KOPT-K1 (cell line): ENCODE results near the gene SLCO4A1.

Experiments
- H3K27ac ChIP-seq: fragments of 200-600 bp; sonication (generic); 2 replicates; pipeline ENCODE4 v1.5.1; 2016; ENCODE audit warnings: antibody characterized with exemption, mild to moderate bottlenecking, low read depth, low read length; ENCODE audit not compliant: poor library complexity, severe bottlenecking
- H3K36me3 ChIP-seq: fragments of 200-600 bp; sonication (generic); 2 replicates; pipeline ENCODE4 v1.5.1; 2017; ENCODE audit warnings: antibody characterized with exemption, mild to moderate bottlenecking, low read length, moderate library complexity; ENCODE audit not compliant: insufficient read depth
- H3K9me3 ChIP-seq: fragments of 200-600 bp; sonication (generic); 2 replicates; pipeline ENCODE4 v1.5.1; 2017; ENCODE audit warnings: antibody characterized with exemption, low read length, mild to moderate bottlenecking; ENCODE audit not compliant: insufficient read depth, poor library complexity, severe bottlenecking

Gene SLCO4A1

GRCh38 chr20:62656197-62656918 lies 14.1 kb downstream of the SLCO4A1 start:
- H3K27ac ChIP-seq = no peak overlapping the region
- H3K36me3 ChIP-seq = peaks cover 81% of the 10 kb centered on the region
- H3K9me3 ChIP-seq = no peaks in the 10 kb centered on the region

GRCh38 chr20:62656919-62657588 lies 14.8 kb downstream of the SLCO4A1 start:
- H3K9me3 ChIP-seq = no peaks in the 10 kb centered on the region
- no peak overlapping the region for H3K27ac ChIP-seq
- H3K36me3 ChIP-seq = peaks cover 83% of the 10 kb centered on the region

- H3K36me3 ChIP-seq = peaks cover 82% of the 10 kb centered on the region
- H3K27ac ChIP-seq = no peak overlapping the region
- no peaks in the 10 kb centered on the region for H3K9me3 ChIP-seq
These were observed 15.3 kb downstream of the SLCO4A1 start for GRCh38 chr20:62657589-62657942.

- no peaks in the 10 kb centered on the region for H3K9me3 ChIP-seq
- H3K27ac ChIP-seq = no peak overlapping the region
- peaks cover 81% of the 10 kb centered on the region for H3K36me3 ChIP-seq
These were observed 15.7 kb downstream of the SLCO4A1 start for GRCh38 chr20:62657956-62658355.

- Histone ChIP-seq H3K27ac (no peak overlapping the region), H3K9me3 (no peaks in the 10 kb centered on the region)
These were observed 16.4 kb downstream of the SLCO4A1 start for GRCh38 chr20:62658593-62659178.

GRCh38 chr20:62659488-62660239 lies 17.4 kb downstream of the SLCO4A1 start:
- H3K9me3 ChIP-seq = no peaks in the 10 kb centered on the region
- H3K36me3 ChIP-seq = peaks cover 84% of the 10 kb centered on the region
- H3K27ac ChIP-seq = no peak overlapping the region

More at GRCh38 chr20:62658593-62659178, 16.4 kb downstream of the SLCO4A1 start:
- peaks cover 81% of the 10 kb centered on the region for H3K36me3 ChIP-seq

- Histone ChIP-seq H3K9me3 (no peaks in the 10 kb centered on the region), H3K36me3 (peaks cover 87% of the 10 kb centered on the region), H3K27ac (no peak overlapping the region)
These were observed 17.9 kb downstream of the SLCO4A1 start for GRCh38 chr20:62660240-62660615.

- Histone ChIP-seq H3K9me3 (no peaks in the 10 kb centered on the region), H3K27ac (no peak overlapping the region), H3K36me3 (peaks cover 89% of the 10 kb centered on the region)
These were observed 18.5 kb downstream of the SLCO4A1 start for GRCh38 chr20:62660768-62661167.

- Histone ChIP-seq H3K36me3 (peaks cover 88% of the 10 kb centered on the region), H3K27ac (no peak overlapping the region), H3K9me3 (no peaks in the 10 kb centered on the region)
These were observed 19.3 kb downstream of the SLCO4A1 start for GRCh38 chr20:62661647-62662046.

- Histone ChIP-seq H3K36me3 (peaks cover 88% of the 10 kb centered on the region), H3K9me3 (no peaks in the 10 kb centered on the region), H3K27ac (no peak overlapping the region)
These were observed 20.1 kb downstream of the SLCO4A1 start for GRCh38 chr20:62662422-62662821.

GRCh38 chr20:62663145-62664018 lies 21.1 kb downstream of the SLCO4A1 start:
- Histone ChIP-seq H3K9me3 (no peaks in the 10 kb centered on the region), H3K27ac (no peak overlapping the region)

GRCh38 chr20:62664019-62664971 lies 22.0 kb downstream of the SLCO4A1 start:
- peaks cover 89% of the 10 kb centered on the region for H3K36me3 ChIP-seq
- no peak overlapping the region for H3K27ac ChIP-seq
- no peaks in the 10 kb centered on the region for H3K9me3 ChIP-seq

More at GRCh38 chr20:62663145-62664018, 21.1 kb downstream of the SLCO4A1 start:
- H3K36me3 ChIP-seq = peaks cover 88% of the 10 kb centered on the region

- H3K36me3 ChIP-seq = peaks cover 94% of the 10 kb centered on the region
- no peak overlapping the region for H3K27ac ChIP-seq
- no peaks in the 10 kb centered on the region for H3K9me3 ChIP-seq
These were observed 23.0 kb downstream of the SLCO4A1 start for GRCh38 chr20:62665153-62665754.
